A172 (cell line): ENCODE measurements around the gene PCDHGA2. TPM values are rescaled to one million over a fixed set of nuclear protein-coding genes. Genes with fewer than 3 reads are reported as not detected.
"Not testable (repeated sequence)": the region's sequence is repeated elsewhere in the genome, so short reads cannot be mapped to it uniquely, and the experiment has no call there.

Experiments used
- DNase-seq: peaks from one replicate; pipeline ENCODE4 v3.0.0-alpha.2; 2015; ENCODE audit warnings: low spot score
- total RNA-seq: library from RNA; depleted of rRNA; stranded (reverse); fragments of >200 nt; shearing (Covaris generic); gene quantifications from 2 replicates; pipeline ENCODE4 v1.2.3, GENCODE V29; 2014; rRNA removed

The PCDHGA2 gene
- total RNA-seq = 0.57 and 1.1 TPM in 2 replicates

- peak; percentile 16 for DNase-seq
Observed at GRCh38 chr5:141338538-141339306, at the start of gene PCDHGA2. PCDHGA2 (plus strand) TSS chr5:141338760.

- no peak for DNase-seq
Observed at GRCh38 chr5:141298376-141298775, 40.2 kb upstream of the PCDHGA2 start.

- DNase-seq = no peak
Observed at GRCh38 chr5:141303756-141304155, 34.8 kb upstream of the PCDHGA2 start, which contains the start of gene SLC25A2. SLC25A2 (minus strand) TSS chr5:141304049; CDS start chr5:141303865, 184 bp downstream.

- DNase-seq = no peak
Observed at GRCh38 chr5:141306630-141307029, 31.9 kb upstream of the PCDHGA2 start.

- DNase-seq = no peak
Observed at GRCh38 chr5:141313711-141314110, 24.8 kb upstream of the PCDHGA2 start.

- not testable (repeated sequence) for DNase-seq
Observed at GRCh38 chr5:141316963-141317362, 21.6 kb upstream of the PCDHGA2 start.

- no peak for DNase-seq
Observed at GRCh38 chr5:141319202-141319601, 19.4 kb upstream of the PCDHGA2 start.

- no peak for DNase-seq
Observed at GRCh38 chr5:141319699-141320098, 18.9 kb upstream of the PCDHGA2 start.

GRCh38 chr5:141320225-141321169 is 18.1 kb upstream of the PCDHGA2 start, which contains the start of gene TAF7:
TAF7 (minus strand) TSS chr5:141320784; CDS start chr5:141320044, 740 bp downstream.
- peak; percentile 89 for DNase-seq

GRCh38 chr5:141322261-141322660 is 16.3 kb upstream of the PCDHGA2 start:
- DNase-seq = no peak

GRCh38 chr5:141326088-141326854 is 12.3 kb upstream of the PCDHGA2 start:
- no peak for DNase-seq

GRCh38 chr5:141328231-141328630 is 10.3 kb upstream of the PCDHGA2 start:
- DNase-seq = no peak

- peak; percentile 42 for DNase-seq
Observed at GRCh38 chr5:141330299-141331080, 8.1 kb upstream of the PCDHGA2 start, which contains the start of gene PCDHGA1. PCDHGA1 (plus strand) TSS chr5:141330514.

- DNase-seq = not testable (repeated sequence)
Observed at GRCh38 chr5:141332571-141332970, 6.0 kb upstream of the PCDHGA2 start.

- not testable (repeated sequence) for DNase-seq
Observed at GRCh38 chr5:141340781-141341354, 2.3 kb downstream of the PCDHGA2 start.

GRCh38 chr5:141342773-141343172 is 4.2 kb downstream of the PCDHGA2 start:
- no peak for DNase-seq

GRCh38 chr5:141343242-141343952 is 4.8 kb downstream of the PCDHGA2 start, which contains the start of gene PCDHGA3:
PCDHGA3 (plus strand) TSS chr5:141343829; CDS start chr5:141344034, 205 bp downstream.
- DNase-seq = no peak

- DNase-seq = no peak
Observed at GRCh38 chr5:141343953-141344463, 5.4 kb downstream of the PCDHGA2 start.

- no peak for DNase-seq
Observed at GRCh38 chr5:141345327-141345726, 6.8 kb downstream of the PCDHGA2 start.
